Cardiac septum (tissue), 1 donor: ENCODE results near the gene TIAM2. TPM values are rescaled to one million over a fixed set of nuclear protein-coding genes. Genes with fewer than 3 reads are reported as not detected.

Experiments
- DNase-seq: peaks from one replicate; pipeline ENCODE4 v3.0.0-alpha.2; 2020; ENCODE audit warnings: low spot score
- intact Hi-C: fragments of 100-400 bp; cut with DNase I; formaldehyde crosslinking; loops from one replicate; pipeline ENCODE4 v1.14.0; 2022
- total RNA-seq: library from RNA; stranded (reverse); fragmentation: NEBNext Ultra II Directional; extraction: Animal tissue kit (Norgen Biotek cat#: 25700); gene quantifications from one replicate; pipeline ENCODE4 v1.2.1, GENCODE V29; 2021
- donor health status: DM: no; HTN: no; CAD: no.

TIAM2 gene
- total RNA-seq, 1 donor from 2014 or later = 20.1 TPM

- intact Hi-C loops = no loop called here
- DNase-seq = no peak
Observed at GRCh38 chr6:154986787-154987235, 8.3 kb upstream of the TIAM2 start.

GRCh38 chr6:154989448-154989847 is 5.7 kb upstream of the TIAM2 start:
- no peak for DNase-seq
- intact Hi-C loops = no loop called here

GRCh38 chr6:154991207-154991606 is 3.9 kb upstream of the TIAM2 start:
- no peak for DNase-seq
- intact Hi-C loops = no loop called here

GRCh38 chr6:154993026-154993425 is 2.1 kb upstream of the TIAM2 start:
- intact Hi-C loops = no loop called here
- no peak for DNase-seq

- intact Hi-C loops = no loop called here
- no peak for DNase-seq
Observed at GRCh38 chr6:154993710-154994109, 1.4 kb upstream of the TIAM2 start.

- intact Hi-C loops = no loop called here
- DNase-seq = no peak
Observed at GRCh38 chr6:154994836-154995253, 270 bp upstream of the TIAM2 start.

GRCh38 chr6:154996016-154996590 is 988 bp downstream of the TIAM2 start:
- DNase-seq = no peak
- intact Hi-C loops = no loop called here

GRCh38 chr6:154996841-154997311 is 1.8 kb downstream of the TIAM2 start:
- intact Hi-C loops = no loop called here
- no peak for DNase-seq

- intact Hi-C loops = no loop called here
Observed at GRCh38 chr6:154998855-154999254, 3.7 kb downstream of the TIAM2 start.

GRCh38 chr6:155001482-155001881 is 6.4 kb downstream of the TIAM2 start:
- intact Hi-C loops = no loop called here
- no peak for DNase-seq

More at GRCh38 chr6:154998855-154999254, 3.7 kb downstream of the TIAM2 start:
- DNase-seq = no peak

GRCh38 chr6:155001934-155002333 is 6.8 kb downstream of the TIAM2 start:
- intact Hi-C loops = no loop called here
- DNase-seq = no peak

- intact Hi-C loops = no loop called here
- peak; percentile 27 for DNase-seq
Observed at GRCh38 chr6:155003476-155003875, 8.4 kb downstream of the TIAM2 start.

- intact Hi-C loops = no loop called here
- peak; percentile 24 for DNase-seq
Observed at GRCh38 chr6:155004017-155004416, 8.9 kb downstream of the TIAM2 start.

- intact Hi-C loops = no loop called here
- DNase-seq = peak; percentile 29
Observed at GRCh38 chr6:155004576-155005372, 9.7 kb downstream of the TIAM2 start.

GRCh38 chr6:155008625-155009024 is 13.5 kb downstream of the TIAM2 start:
- DNase-seq = no peak
- intact Hi-C loops = no loop called here

- intact Hi-C loops = no loop called here
- DNase-seq = no peak
Observed at GRCh38 chr6:155010940-155011339, 15.8 kb downstream of the TIAM2 start.

- no peak for DNase-seq
- intact Hi-C loops = no loop called here
Observed at GRCh38 chr6:155011809-155012291, 16.7 kb downstream of the TIAM2 start.

GRCh38 chr6:155013457-155013876 is 18.4 kb downstream of the TIAM2 start:
- DNase-seq = no peak
- intact Hi-C loops = no loop called here

GRCh38 chr6:155014137-155014536 is 19.0 kb downstream of the TIAM2 start:
- DNase-seq = no peak
- intact Hi-C loops = no loop called here

GRCh38 chr6:155014670-155015300 is 19.7 kb downstream of the TIAM2 start:
- intact Hi-C loops = no loop called here
- DNase-seq = no peak
